Measurements from ENCODE around the gene EBF4. TPM values are rescaled to one million over a fixed set of nuclear protein-coding genes. Genes with fewer than 3 reads are reported as not detected.

The EBF4 gene
- total RNA-seq, 1 donor from 2014 or later = 15.3 TPM

- no peaks in the 10 kb centered on the region for H3K36me3 ChIP-seq
- DNase-seq = no peak
- intact Hi-C loops (cut with DNase I) = no loop called here
These were observed 4.1 kb downstream of the EBF4 start for GRCh38 chr20:2696646-2697045.

GRCh38 chr20:2697768-2698167, 5.2 kb downstream of the EBF4 start:
- ATAC-seq = no peak
- H3K9me3 ChIP-seq = no peaks in the 10 kb centered on the region
- H3K4me1 ChIP-seq = peaks cover 7% of the 10 kb centered on the region
- H3K36me3 ChIP-seq = no peaks in the 10 kb centered on the region
- no peak overlapping the region for H3K4me3 ChIP-seq
- DNase-seq = no peak
- no peak overlapping the region for H3K27ac ChIP-seq
- no peak for TF ChIP-seq CTCF (IDR thresholded peaks at IDR 0.05)
- intact Hi-C loops (cut with DNase I) = no loop called here
- peaks cover 33% of the 10 kb centered on the region for H3K27me3 ChIP-seq (ENCODE audit: low read depth)

More at GRCh38 chr20:2696646-2697045, 4.1 kb downstream of the EBF4 start:
- no peak for TF ChIP-seq CTCF (IDR thresholded peaks at IDR 0.05)
- H3K27me3 ChIP-seq (ENCODE audit: low read depth) = peaks cover 33% of the 10 kb centered on the region
- H3K9me3 ChIP-seq = no peaks in the 10 kb centered on the region
- no peak overlapping the region for H3K4me3 ChIP-seq
- H3K27ac ChIP-seq = no peak overlapping the region
- H3K4me1 ChIP-seq = peaks cover 12% of the 10 kb centered on the region
- no peak for ATAC-seq

- peaks cover 7% of the 10 kb centered on the region for H3K4me1 ChIP-seq
- H3K27me3 ChIP-seq (ENCODE audit: low read depth) = peaks cover 33% of the 10 kb centered on the region
- ATAC-seq = no peak
- H3K27ac ChIP-seq = no peak overlapping the region
- intact Hi-C loops (cut with DNase I) = no loop called here
- H3K4me3 ChIP-seq = no peak overlapping the region
- no peak for TF ChIP-seq CTCF (IDR thresholded peaks at IDR 0.05)
- DNase-seq = no peak
- H3K36me3 ChIP-seq = no peaks in the 10 kb centered on the region
- H3K9me3 ChIP-seq = no peaks in the 10 kb centered on the region
These were observed 5.7 kb downstream of the EBF4 start for GRCh38 chr20:2698186-2698817.

- H3K36me3 ChIP-seq = no peaks in the 10 kb centered on the region
- intact Hi-C loops (cut with DNase I) = no loop called here
- DNase-seq (no peak), ATAC-seq (no peak)
- no peak for TF ChIP-seq CTCF (IDR thresholded peaks at IDR 0.05)
- peaks cover 1% of the 10 kb centered on the region for H3K4me1 ChIP-seq
- H3K27ac ChIP-seq = no peak overlapping the region
- no peak overlapping the region for H3K4me3 ChIP-seq
- H3K9me3 ChIP-seq = no peaks in the 10 kb centered on the region
- H3K27me3 ChIP-seq (ENCODE audit: low read depth) = peaks cover 27% of the 10 kb centered on the region
These were observed 6.3 kb downstream of the EBF4 start for GRCh38 chr20:2698912-2699311.

GRCh38 chr20:2699775-2700413, 7.3 kb downstream of the EBF4 start:
- Histone ChIP-seq H3K4me1 (no peaks in the 10 kb centered on the region), H3K4me3 (no peak overlapping the region), H3K27me3 (ENCODE audit: low read depth) (peaks cover 19% of the 10 kb centered on the region), H3K36me3 (no peaks in the 10 kb centered on the region), H3K27ac (no peak overlapping the region), H3K9me3 (no peaks in the 10 kb centered on the region)
- no peak for TF ChIP-seq CTCF (IDR thresholded peaks at IDR 0.05)
- ATAC-seq (no peak), DNase-seq (no peak)
- intact Hi-C loops (cut with DNase I) = no loop called here
